DOHH2 (cell line): ENCODE data around the gene ZNF236.

ENCODE experiments used
- H3F3A ChIP-seq: fragments of 200-600 bp; sonication (generic), shearing (Covaris generic); 2 replicates; pipeline ENCODE4 v1.6.0; 2016; ENCODE audit warnings: antibody characterized with exemption, mild to moderate bottlenecking; ENCODE audit not compliant: control insufficient read depth, insufficient read depth
- H3K27ac ChIP-seq: fragments of 200-600 bp; sonication (generic); 2 replicates; pipeline ENCODE4 v1.5.1; 2014; ENCODE audit warnings: low read depth, mild to moderate bottlenecking, low read length, moderate library complexity
- H3K27me3 ChIP-seq: fragments of 200-600 bp; sonication (generic); 2 replicates; pipeline ENCODE4 v1.6.1; 2014; ENCODE audit warnings: mild to moderate bottlenecking, low read length, mixed read lengths; ENCODE audit not compliant: control insufficient read depth
- H3K36me3 ChIP-seq: fragments of 200-600 bp; sonication (generic); 2 replicates; pipeline ENCODE4 v1.6.1; 2014; ENCODE audit warnings: mild to moderate bottlenecking, low read length, moderate library complexity, mixed read lengths; ENCODE audit not compliant: control insufficient read depth
- H3K4me1 ChIP-seq: fragments of 200-600 bp; sonication (generic); 2 replicates; pipeline ENCODE4 v1.6.1; 2014; ENCODE audit warnings: mild to moderate bottlenecking, low read length, mixed read lengths; ENCODE audit not compliant: control insufficient read depth
- H3K4me2 ChIP-seq: fragments of 200-600 bp; sonication (generic); 2 replicates; pipeline ENCODE4 v1.6.0; 2014; ENCODE audit warnings: mild to moderate bottlenecking, low read length, moderate library complexity
- H3K4me3 ChIP-seq: fragments of 200-600 bp; sonication (generic); 2 replicates; pipeline ENCODE4 v1.5.1; 2014; ENCODE audit warnings: mild to moderate bottlenecking, low read length, mixed read lengths
- H3K79me2 ChIP-seq: fragments of 200-600 bp; sonication (generic); 2 replicates; pipeline ENCODE4 v1.6.1; 2014; ENCODE audit warnings: mild to moderate bottlenecking, low read length, mixed read lengths; ENCODE audit not compliant: control insufficient read depth
- H3K9me2 ChIP-seq: fragments of 200-600 bp; sonication (generic); replicated peaks from 2 replicates; pipeline ENCODE4 v1.6.1; 2014; ENCODE audit warnings: mild to moderate bottlenecking, low read length, mixed read lengths; ENCODE audit not compliant: control insufficient read depth
- H3K9me3 ChIP-seq: fragments of 200-600 bp; sonication (generic); 2 replicates; pipeline ENCODE4 v1.6.1; 2014; ENCODE audit warnings: antibody characterized with exemption, low read length, mixed read lengths; ENCODE audit not compliant: control insufficient read depth, insufficient read depth
- H4K20me1 ChIP-seq: fragments of 200-600 bp; sonication (generic); 2 replicates; pipeline ENCODE4 v1.6.0; 2014; ENCODE audit warnings: low read depth, mild to moderate bottlenecking, antibody characterized with exemption, low read length, moderate library complexity; ENCODE audit not compliant: control insufficient read depth, insufficient read depth
- EZH2phosphoT487 ChIP-seq: fragments of 200-600 bp; sonication (generic); IDR thresholded peaks from 2 replicates; pipeline ENCODE4 v1.6.1; 2017; ENCODE audit warnings: borderline replicate concordance, mild to moderate bottlenecking, antibody characterized with exemption, low read length, moderate library complexity, mixed read lengths
- TF ChIP-seq, protein P1 (sequence below): fragments of 200-600 bp; sonication (generic); IDR thresholded peaks from one replicate; pipeline ENCODE4 v1.5.1; 2014; ENCODE audit warnings: antibody characterized with exemption, mild to moderate bottlenecking, low read depth, low read length; ENCODE audit not compliant: poor library complexity, severe bottlenecking

Gene ZNF236

DNA sequence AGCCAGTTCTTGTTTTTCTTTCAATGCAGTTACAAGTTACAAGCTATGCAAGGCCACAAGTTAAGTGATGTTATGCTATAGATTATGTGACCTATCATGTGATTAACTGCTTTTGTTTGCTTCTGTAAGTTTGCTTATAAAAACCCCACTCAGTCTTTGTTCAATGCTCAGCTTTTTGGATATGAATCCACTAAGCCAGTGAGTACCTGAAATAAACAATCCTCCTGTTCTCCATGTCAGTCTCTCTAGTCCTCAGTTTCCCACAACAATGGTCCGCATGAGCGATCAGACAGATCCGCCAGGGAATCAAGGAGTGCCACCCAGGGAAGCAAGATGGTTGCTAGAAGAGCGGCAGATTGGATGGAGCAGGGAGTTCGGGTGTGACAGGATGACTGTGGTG, 30.7 kb upstream of the ZNF236 start:
- Histone ChIP-seq H3K4me3 (no peak overlapping the region), H3K4me1 (no peaks in the 10 kb centered on the region), H3K9me3 (peaks cover 8% of the 10 kb centered on the region), H3K27me3 (no peaks in the 10 kb centered on the region), H3K79me2 (no peaks in the 10 kb centered on the region), H3K4me2 (no peak overlapping the region), H3K9me2 (no peaks in the 10 kb centered on the region), H3K27ac (no peak overlapping the region), H4K20me1 (no peaks in the 10 kb centered on the region), H3F3A (no peaks in the 10 kb centered on the region), H3K36me3 (no peaks in the 10 kb centered on the region)
- TF ChIP-seq EZH2phosphoT487: no peak
- TF ChIP-seq, protein P1, sequence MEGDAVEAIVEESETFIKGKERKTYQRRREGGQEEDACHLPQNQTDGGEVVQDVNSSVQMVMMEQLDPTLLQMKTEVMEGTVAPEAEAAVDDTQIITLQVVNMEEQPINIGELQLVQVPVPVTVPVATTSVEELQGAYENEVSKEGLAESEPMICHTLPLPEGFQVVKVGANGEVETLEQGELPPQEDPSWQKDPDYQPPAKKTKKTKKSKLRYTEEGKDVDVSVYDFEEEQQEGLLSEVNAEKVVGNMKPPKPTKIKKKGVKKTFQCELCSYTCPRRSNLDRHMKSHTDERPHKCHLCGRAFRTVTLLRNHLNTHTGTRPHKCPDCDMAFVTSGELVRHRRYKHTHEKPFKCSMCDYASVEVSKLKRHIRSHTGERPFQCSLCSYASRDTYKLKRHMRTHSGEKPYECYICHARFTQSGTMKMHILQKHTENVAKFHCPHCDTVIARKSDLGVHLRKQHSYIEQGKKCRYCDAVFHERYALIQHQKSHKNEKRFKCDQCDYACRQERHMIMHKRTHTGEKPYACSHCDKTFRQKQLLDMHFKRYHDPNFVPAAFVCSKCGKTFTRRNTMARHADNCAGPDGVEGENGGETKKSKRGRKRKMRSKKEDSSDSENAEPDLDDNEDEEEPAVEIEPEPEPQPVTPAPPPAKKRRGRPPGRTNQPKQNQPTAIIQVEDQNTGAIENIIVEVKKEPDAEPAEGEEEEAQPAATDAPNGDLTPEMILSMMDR: no peak

DNA sequence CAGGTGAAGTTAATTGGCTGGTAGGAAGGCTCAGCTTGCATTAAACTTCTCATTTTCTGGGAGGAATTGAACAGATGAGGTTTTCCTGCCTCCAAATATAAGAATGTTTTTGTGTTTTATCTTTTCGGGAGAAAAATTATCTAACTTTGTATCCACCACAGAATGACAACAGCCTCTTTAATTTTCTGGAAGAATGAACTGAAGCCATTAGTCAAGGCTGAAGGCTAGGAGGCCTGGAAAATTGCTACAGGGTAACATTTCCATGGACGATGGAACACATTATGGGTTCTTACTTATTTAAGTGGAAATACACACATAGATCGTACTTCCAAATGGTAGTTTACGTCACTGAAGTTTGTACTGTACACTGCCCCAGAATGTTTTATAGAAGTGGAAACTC, 28.0 kb upstream of the ZNF236 start:
- Histone ChIP-seq H3K4me3 (no peak overlapping the region), H3K9me3 (peaks cover 8% of the 10 kb centered on the region), H4K20me1 (no peaks in the 10 kb centered on the region), H3K27me3 (no peaks in the 10 kb centered on the region), H3F3A (no peaks in the 10 kb centered on the region), H3K36me3 (no peaks in the 10 kb centered on the region), H3K4me2 (no peak overlapping the region), H3K4me1 (no peaks in the 10 kb centered on the region), H3K27ac (no peak overlapping the region), H3K79me2 (no peaks in the 10 kb centered on the region), H3K9me2 (no peaks in the 10 kb centered on the region)
- no peak for TF ChIP-seq EZH2phosphoT487
- TF ChIP-seq, protein P1: no peak

DNA sequence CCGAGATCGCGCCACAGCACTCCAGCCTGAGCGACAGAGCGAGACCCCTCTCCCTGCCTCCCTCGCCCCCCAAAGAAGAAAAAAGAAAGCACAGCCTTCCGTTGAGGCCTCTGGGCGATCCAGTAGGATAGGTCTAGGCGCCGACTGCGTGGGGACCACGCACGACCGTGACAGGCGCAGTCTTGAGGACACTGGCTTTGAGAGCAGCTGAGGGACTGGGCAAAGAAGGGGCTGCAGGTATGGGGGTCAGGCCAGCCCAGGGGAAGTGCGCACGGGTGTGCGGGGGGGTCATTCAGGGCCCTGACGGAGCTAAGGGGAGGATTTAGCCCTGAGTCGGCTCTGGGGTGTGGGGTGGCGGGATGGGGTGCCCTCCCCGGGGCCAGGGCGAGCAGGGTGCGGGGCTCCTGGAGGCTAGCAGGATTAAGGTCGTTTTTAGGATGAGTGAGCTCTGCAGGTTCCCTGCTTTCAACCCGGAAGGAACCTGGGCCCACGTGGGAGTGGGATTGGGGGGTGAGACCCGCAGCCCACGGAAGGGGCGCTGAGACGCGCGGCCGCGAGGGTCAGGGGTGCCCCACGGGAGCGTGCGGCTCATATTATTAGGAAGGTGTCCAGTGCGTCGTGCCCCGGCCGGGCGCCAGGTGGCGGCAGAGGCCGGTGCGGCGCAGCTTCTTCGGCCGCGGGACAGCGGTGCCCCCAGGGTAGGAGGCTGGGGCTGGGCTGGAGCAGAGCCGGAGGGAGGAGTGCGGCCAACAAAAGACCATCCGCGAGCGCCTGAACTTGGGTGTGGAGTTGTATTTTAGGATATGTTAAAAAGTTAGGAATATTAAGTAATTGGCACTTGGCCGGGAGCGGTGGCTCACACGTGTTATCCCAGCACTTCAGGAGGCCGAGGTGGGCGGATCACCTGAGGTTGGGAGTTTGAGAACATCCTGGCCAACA, 20.5 kb upstream of the ZNF236 start:
- H3K27ac ChIP-seq: no peak overlapping the region

More for the DNA sequence above, 20.5 kb upstream of the ZNF236 start:
- Histone ChIP-seq H3K4me1 (peaks cover 12% of the 10 kb centered on the region), H4K20me1 (no peaks in the 10 kb centered on the region), H3K9me2 (no peaks in the 10 kb centered on the region), H3K4me2 (peak overlapping the region; percentile 48), H3K27me3 (peaks cover 4% of the 10 kb centered on the region; the same call in 1 of the 2 replicates), H3K79me2 (no peaks in the 10 kb centered on the region), H3K4me3 (peak overlapping the region; percentile 17; the same call in 1 of the 2 replicates), H3K9me3 (no peaks in the 10 kb centered on the region), H3K36me3 (no peaks in the 10 kb centered on the region), H3F3A (peaks cover 3% of the 10 kb centered on the region)
- TF ChIP-seq, protein P1: peak; percentile 78
- TF ChIP-seq EZH2phosphoT487: no peak
